NCI-H460 (cell line): ENCODE measurements around the gene HSPG2. TPM values are rescaled to one million over a fixed set of nuclear protein-coding genes. Genes with fewer than 3 reads are reported as not detected.
"Not testable (repeated sequence)": the region's sequence is repeated elsewhere in the genome, so short reads cannot be mapped to it uniquely, and the experiment has no call there.

ENCODE experiments used
- DNase-seq: peaks from one replicate; pipeline ENCODE4 v3.0.0-alpha.2; 2016; ENCODE audit warnings: low read depth; ENCODE audit errors: extremely low read depth
- total RNA-seq: library from RNA; depleted of rRNA; stranded (reverse); fragments of >200 nt; shearing (Covaris generic); gene quantifications from 2 replicates; pipeline ENCODE4 v1.2.3, GENCODE V29; 2014

The HSPG2 gene
- total RNA-seq, 1 experiment from 2014 or later: 35.5 TPM

DNA sequence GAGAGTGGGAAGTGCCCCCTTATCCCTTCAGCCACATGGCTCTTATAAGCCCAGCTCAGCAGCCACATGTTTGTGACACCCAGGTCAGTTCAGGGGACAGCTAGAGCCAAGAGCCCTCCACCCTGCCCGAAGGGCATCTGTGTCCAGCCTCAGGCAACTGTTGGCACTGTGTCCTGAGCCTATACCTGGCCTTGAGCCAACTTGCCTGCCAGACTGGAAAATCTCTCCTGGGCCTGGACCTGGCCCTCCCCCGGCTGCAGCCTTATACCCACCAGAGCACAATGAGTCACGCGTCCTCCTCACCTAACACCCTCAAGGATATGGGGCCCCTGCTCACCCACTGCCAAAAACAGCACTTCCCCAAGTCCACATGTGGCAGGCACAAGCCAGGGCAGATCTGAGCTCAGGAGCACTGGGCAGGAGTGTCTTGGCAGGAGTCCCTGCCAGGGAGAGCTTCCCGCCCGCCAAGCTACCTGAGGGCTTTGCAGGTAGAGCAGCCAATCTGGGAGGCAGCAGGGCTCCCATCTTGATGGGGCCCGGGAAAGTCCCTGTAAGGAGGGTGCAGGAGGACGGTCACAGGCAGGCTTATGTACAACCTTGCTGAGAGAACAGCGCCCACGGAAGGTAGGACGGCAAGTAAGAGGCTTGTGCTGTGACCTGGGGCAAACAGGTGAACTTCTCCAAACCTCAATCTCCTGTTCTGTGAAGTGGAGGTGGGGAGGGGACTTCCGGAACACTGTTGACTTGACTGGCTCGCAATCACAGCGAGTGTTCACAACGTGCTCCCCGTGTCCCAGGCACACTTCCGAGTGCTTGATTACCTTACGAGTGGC lies 19.8 kb upstream of the HSPG2 start:
- DNase-seq: no peak

- DNase-seq: no peak
Measured at GRCh38 chr1:21955501-21956281, 18.6 kb upstream of the HSPG2 start.

DNA sequence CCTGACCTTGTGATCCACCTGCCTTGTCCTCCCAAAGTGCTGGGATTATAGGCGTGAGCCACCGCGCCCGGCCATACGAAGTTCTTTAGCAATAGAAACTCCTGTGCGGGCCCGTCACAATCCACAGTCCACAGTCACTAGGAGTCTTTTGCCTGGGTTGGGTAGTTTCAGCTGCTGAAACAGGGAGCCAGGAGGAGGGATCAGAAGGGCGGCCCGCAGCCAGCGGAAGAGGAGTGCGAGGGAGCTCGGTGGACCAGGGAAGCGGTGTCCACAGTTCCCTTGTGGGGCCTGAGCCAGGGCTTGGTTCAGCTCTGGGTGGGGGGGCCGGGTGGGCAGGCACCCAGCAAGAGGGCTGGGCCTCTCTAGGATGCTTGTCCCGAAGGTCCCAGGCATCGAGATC lies 17.9 kb upstream of the HSPG2 start:
- DNase-seq: no peak

- DNase-seq: no peak
Measured at GRCh38 chr1:21952786-21953520, 15.8 kb upstream of the HSPG2 start.

DNA sequence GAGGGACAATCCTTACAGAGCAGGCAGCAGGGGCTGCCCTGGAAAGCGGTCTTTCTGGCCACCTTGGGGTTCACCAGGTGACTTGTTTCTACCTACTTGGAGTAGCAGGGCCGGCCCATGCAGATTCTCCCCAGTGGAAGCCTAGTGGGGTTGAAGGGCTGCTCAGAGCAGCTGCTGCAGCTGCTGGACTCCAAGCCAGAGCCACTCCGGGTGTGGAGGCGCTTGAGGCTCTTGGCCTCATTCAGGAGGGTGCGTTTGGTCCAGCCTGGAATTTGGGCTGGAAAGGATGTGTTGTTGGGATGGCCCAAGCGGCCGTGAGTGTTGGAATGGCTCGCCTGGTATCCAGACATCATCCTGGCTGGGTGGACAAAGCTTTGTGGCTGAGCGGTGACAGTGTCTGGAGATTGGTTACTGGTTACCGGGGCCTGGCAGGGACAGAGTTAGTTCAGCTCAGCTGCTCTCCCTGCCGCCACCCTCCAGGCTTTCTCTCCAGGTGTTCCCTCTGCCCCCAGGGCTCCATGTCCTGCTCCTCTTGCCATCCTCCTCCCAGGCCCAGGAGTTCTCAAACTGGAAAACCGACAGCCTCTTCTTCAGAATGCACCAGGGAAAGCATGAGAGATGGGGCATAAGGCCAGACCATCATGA lies 14.2 kb upstream of the HSPG2 start:
- no peak for DNase-seq

DNA sequence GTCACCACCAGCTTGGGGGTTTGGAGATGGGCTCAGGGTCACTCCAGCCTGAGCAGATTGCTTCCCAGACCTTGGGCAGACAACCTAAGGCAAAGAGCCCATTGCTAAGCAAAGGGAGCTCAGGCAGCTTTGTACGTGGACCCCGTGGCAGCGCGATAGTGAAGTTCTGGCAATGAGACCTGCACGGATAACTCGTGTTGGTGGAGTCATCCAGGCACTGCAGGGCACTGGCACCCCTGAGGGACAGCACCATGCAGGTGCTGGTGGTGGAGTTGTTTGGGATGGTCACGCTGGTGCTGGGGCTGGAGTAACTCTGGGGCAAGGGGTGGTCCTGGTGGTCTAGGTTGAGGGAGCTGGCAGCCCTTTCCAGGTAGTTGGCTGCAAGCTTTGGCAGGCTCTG lies 13.6 kb upstream of the HSPG2 start:
- no peak for DNase-seq

- no peak for DNase-seq
Measured at GRCh38 chr1:21946836-21947587, 9.9 kb upstream of the HSPG2 start.

GRCh38 chr1:21944733-21945073 lies 7.6 kb upstream of the HSPG2 start:
- DNase-seq: no peak

DNA sequence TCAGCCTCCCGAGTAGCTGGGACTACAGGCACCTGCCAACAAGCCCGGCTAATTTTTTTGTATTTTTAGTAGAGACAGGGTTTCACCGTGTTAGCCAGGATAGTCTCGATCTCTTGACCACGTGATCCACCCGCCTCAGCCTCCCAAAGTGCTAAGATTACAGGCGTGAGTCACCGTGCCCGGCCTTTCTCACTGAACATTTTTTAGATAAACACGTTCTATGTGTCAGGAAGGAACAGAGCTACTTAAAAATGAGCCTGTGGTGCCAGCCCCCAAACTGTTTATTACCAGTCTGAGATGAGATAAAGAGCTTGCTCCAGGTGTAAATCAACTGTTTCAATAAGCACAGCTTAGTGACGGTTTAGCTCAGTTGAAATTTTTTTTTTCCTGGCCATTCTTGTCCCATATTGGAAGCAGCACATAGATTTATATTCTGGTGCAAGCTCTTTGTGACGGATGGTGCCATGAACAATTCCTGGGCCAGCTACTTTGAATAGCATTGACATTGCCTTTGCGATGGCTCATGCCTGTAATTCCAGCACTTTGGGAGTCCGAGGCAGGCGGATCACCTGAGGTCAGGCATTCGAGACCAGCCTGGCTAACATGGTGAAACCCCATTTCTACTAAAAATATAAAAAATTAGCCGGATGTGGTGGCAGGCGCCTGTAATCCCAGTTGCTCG lies 6.0 kb upstream of the HSPG2 start:
- not testable (repeated sequence) for DNase-seq

GRCh38 chr1:21942464-21942863 lies 5.4 kb upstream of the HSPG2 start:
- DNase-seq: no peak

DNA sequence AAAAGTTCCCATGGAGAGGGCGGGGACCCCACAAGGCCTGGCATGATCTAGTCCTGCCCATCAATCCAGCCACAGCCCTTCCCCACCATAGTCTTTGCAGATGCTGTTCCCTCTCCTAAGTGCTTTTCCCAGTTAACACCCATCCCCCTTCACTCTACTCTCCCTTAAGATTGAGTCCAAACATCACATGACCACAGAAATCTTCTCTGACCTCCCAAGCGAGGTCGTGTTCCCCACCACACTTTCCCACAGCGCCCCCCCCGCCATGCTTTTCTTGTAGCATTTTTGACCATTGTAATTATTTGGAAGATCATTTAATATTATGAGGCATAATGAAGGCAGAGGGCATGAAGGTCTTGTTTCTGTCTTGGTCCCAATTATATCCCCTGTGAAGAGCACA lies 4.3 kb upstream of the HSPG2 start:
- no peak for DNase-seq

GRCh38 chr1:21940492-21940891 lies 3.4 kb upstream of the HSPG2 start:
- DNase-seq: no peak

- DNase-seq: peak; percentile 70
Measured at GRCh38 chr1:21939650-21940374, 2.7 kb upstream of the HSPG2 start.

DNA sequence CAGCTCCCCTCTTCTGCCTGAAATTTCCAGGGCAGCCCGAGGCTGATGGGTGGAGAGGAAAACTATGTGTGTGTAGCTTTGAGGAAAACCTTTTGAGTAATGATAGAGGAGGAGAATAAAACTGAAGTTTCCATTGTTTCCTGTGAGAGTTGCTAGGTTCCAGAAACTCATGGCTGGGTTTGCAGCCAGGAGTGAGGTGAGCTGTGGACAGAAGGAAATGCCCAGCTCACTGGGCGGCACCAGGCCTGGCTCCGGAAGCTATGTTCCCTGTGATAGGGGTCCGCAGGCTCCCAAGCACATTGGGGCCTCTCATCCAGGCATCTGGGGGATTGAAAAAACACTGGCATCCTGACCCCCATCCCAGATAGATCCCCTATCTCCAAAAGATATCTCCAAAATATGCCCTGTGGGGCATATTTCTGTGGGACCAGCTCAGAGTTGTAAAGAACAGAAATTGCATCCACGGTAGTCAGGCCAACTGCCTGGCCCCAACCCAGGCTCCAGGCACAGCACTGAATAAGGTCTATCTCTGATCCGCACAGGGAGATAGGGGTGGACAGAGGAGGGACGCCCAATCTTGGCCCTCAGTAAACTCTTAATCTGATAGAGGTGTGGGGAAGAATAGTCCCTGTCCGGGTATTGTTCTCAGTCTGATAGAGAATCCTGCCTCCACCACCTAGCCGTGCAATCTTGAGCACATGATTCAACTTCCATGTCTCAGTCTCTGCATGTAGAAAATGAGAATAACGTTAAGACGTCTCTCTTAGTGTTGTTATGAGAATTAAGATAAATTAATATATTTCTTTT lies 1.8 kb upstream of the HSPG2 start:
- no peak for DNase-seq

- DNase-seq: peak; percentile 64
Measured at GRCh38 chr1:21937372-21938121, 437 bp upstream of the HSPG2 start.

- DNase-seq: no peak
Measured at GRCh38 chr1:21936366-21937031, 611 bp downstream of the HSPG2 start.

DNA sequence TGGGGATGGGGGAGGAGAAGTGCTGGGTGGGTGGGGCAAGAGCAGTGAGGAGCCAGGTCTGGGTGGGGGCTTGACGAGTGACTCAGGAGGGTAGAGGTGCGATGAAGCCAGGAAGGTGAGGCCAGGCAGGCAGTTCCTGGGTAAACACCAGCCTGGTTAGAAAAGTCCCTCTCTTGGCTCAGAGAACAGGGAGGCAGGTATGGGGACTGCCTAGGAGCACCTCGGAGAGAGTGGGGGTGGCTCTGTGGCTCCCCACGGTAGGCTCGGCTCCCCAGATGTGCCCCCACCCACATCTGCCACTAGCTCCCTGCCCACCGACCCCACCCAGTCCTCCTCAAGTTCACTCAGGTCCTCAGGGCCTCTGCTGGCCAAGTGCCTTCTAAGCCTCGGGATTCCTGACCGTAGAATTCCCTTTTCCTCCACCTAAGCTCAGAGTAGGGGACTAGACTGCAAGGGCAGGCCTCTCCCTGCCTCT lies 1.2 kb downstream of the HSPG2 start:
- no peak for DNase-seq
